Ascending aorta (tissue), 2 donors: ENCODE measurements around the gene SEPTIN10. TPM values are rescaled to one million over a fixed set of nuclear protein-coding genes. Genes with fewer than 3 reads are reported as not detected.

Source experiments
- DNase-seq, 2 donors: peaks; one replicate each; pipeline ENCODE4 v3.0.0-alpha.2; 2019; ENCODE audit warnings: low spot score in 2 of 2
- H3K27ac ChIP-seq, 2 donors: fragments of 200-600 bp; sonication (generic); one replicate each; pipeline ENCODE4 v1.5.1; 2016 to 2017; ENCODE audit warnings: mild to moderate bottlenecking in 1 of 2
- H3K27me3 ChIP-seq: fragments of 200-600 bp; sonication (generic); one replicate; pipeline ENCODE4 v1.5.1; 2017
- H3K36me3 ChIP-seq, 2 donors: fragments of 200-600 bp; sonication (generic); one replicate each; pipeline ENCODE4 v1.5.1; 2016
- H3K4me1 ChIP-seq, 2 donors: fragments of 200-600 bp; sonication (generic); one replicate each; pipeline ENCODE4 v1.5.1; 2016 to 2017; ENCODE audit warnings: mild to moderate bottlenecking in 1 of 2
- H3K4me3 ChIP-seq, 2 donors: fragments of 200-600 bp; sonication (generic); one replicate each; pipeline ENCODE4 v1.5.1; 2016 to 2017; ENCODE audit warnings: mild to moderate bottlenecking in 1 of 2
- H3K9me3 ChIP-seq, 2 donors: fragments of 200-600 bp; sonication (generic); one replicate each; pipeline ENCODE4 v1.5.1; 2016
- CTCF ChIP-seq, 3 experiments: fragments of 200-600 bp in 2 of 3; fragments of 450-650 bp in 1 of 3; sonication (generic) in 2 of 3; IDR thresholded peaks; one replicate each; pipeline ENCODE4 v1.5.1; 2016 to 2019; ENCODE audit warnings: antibody characterized with exemption in 3 of 3, mild to moderate bottlenecking in 1 of 3, moderate library complexity in 1 of 3
- intact Hi-C: fragments of 100-400 bp; cut with DNase I; formaldehyde crosslinking; loops from one replicate; pipeline ENCODE4 v1.15.1; 2023
- total RNA-seq: library from RNA; depleted of rRNA; stranded (reverse); fragments of >200 nt; gene quantifications from one replicate; pipeline ENCODE4 v1.1.0, GENCODE V29; 2016

The SEPTIN10 gene
- total RNA-seq, 1 donor from 2014 or later = 59.0 TPM

GRCh38 chr2:109503191-109503590, 110.6 kb downstream of the SEPTIN10 start:
- intact Hi-C loops = no loop called here

GRCh38 chr2:109501461-109501860, 112.3 kb downstream of the SEPTIN10 start:
- no peak for TF ChIP-seq CTCF (IDR thresholded peaks at IDR 0.05)
- Histone ChIP-seq H3K9me3 (peaks cover 0 to 6% of the 10 kb centered on the region in 2 donors), H3K36me3 (peaks cover 13 to 18% of the 10 kb centered on the region in 2 donors), H3K4me3 (no peak overlapping the region), H3K27me3 (no peaks in the 10 kb centered on the region), H3K4me1 (no peaks in the 10 kb centered on the region), H3K27ac (no peak overlapping the region)
- no peak for DNase-seq
- intact Hi-C loops = no loop called here

More at GRCh38 chr2:109503191-109503590, 110.6 kb downstream of the SEPTIN10 start:
- Histone ChIP-seq H3K4me3 (no peak overlapping the region), H3K4me1 (no peaks in the 10 kb centered on the region), H3K27ac (no peak overlapping the region), H3K27me3 (no peaks in the 10 kb centered on the region), H3K36me3 (peaks cover 13 to 18% of the 10 kb centered on the region in 2 donors), H3K9me3 (peaks cover 0 to 6% of the 10 kb centered on the region in 2 donors)
- no peak for DNase-seq
- no peak for TF ChIP-seq CTCF (IDR thresholded peaks at IDR 0.05)

- intact Hi-C loops = no loop called here
- Histone ChIP-seq H3K36me3 (peaks cover 13 to 18% of the 10 kb centered on the region in 2 donors), H3K9me3 (peaks cover 0 to 6% of the 10 kb centered on the region in 2 donors), H3K27me3 (no peaks in the 10 kb centered on the region), H3K4me3 (no peak overlapping the region), H3K4me1 (no peaks in the 10 kb centered on the region), H3K27ac (no peak overlapping the region)
- DNase-seq = no peak
- no peak for TF ChIP-seq CTCF (IDR thresholded peaks at IDR 0.05)
Measured at GRCh38 chr2:109500910-109501309, 112.9 kb downstream of the SEPTIN10 start.

- H3K27ac ChIP-seq = no peak overlapping the region
- no peaks in the 10 kb centered on the region for H3K27me3 ChIP-seq
- TF ChIP-seq CTCF (IDR thresholded peaks at IDR 0.05) = no peak
- H3K4me1 ChIP-seq = no peaks in the 10 kb centered on the region
- H3K4me3 ChIP-seq = no peak overlapping the region
- H3K36me3 ChIP-seq = peaks cover 13 to 18% of the 10 kb centered on the region in 2 donors
- DNase-seq = no peak
- H3K9me3 ChIP-seq = no peaks in the 10 kb centered on the region
- intact Hi-C loops = no loop called here
Measured at GRCh38 chr2:109499566-109499965, 114.2 kb downstream of the SEPTIN10 start.

GRCh38 chr2:109498906-109499305, 114.9 kb downstream of the SEPTIN10 start:
- no peak overlapping the region for H3K27ac ChIP-seq
- no peak for DNase-seq
- no peaks in the 10 kb centered on the region for H3K27me3 ChIP-seq
- no peak for TF ChIP-seq CTCF (IDR thresholded peaks at IDR 0.05)
- no peaks in the 10 kb centered on the region for H3K9me3 ChIP-seq
- intact Hi-C loops = no loop called here
- H3K4me3 ChIP-seq = no peak overlapping the region
- no peaks in the 10 kb centered on the region for H3K4me1 ChIP-seq
- peaks cover 10 to 18% of the 10 kb centered on the region in 2 donors for H3K36me3 ChIP-seq
